Loucy (cell line): ENCODE data around the gene RPL36AL.

Experiments used
- H2AFZ ChIP-seq: fragments of 200-600 bp; sonication (generic); 2 replicates; pipeline ENCODE4 v1.6.0; 2016; ENCODE audit warnings: antibody characterized with exemption, mild to moderate bottlenecking, low read length, moderate library complexity
- H3F3A ChIP-seq: fragments of 200-600 bp; 2 replicates; pipeline ENCODE4 v1.6.0; 2016; ENCODE audit warnings: antibody characterized with exemption, low read depth, mild to moderate bottlenecking
- H3K27me3 ChIP-seq: fragments of 200-600 bp; sonication (generic); 2 replicates; pipeline ENCODE4 v1.6.1; 2014; ENCODE audit warnings: low read length, mild to moderate bottlenecking; ENCODE audit not compliant: insufficient read depth, poor library complexity, severe bottlenecking
- H3K36me3 ChIP-seq: fragments of 200-600 bp; sonication (generic); 2 replicates; pipeline ENCODE4 v1.6.1; 2016; ENCODE audit warnings: low read length; ENCODE audit not compliant: insufficient read depth
- H3K4me1 ChIP-seq: fragments of 200-600 bp; sonication (generic); 2 replicates; pipeline ENCODE4 v1.5.1; 2014; ENCODE audit warnings: low read length, mild to moderate bottlenecking; ENCODE audit not compliant: insufficient read depth, poor library complexity, severe bottlenecking
- H3K4me2 ChIP-seq: fragments of 200-600 bp; sonication (generic); 2 replicates; pipeline ENCODE4 v1.6.0; 2014; ENCODE audit warnings: antibody characterized with exemption, low read length, low read depth, mild to moderate bottlenecking; ENCODE audit not compliant: poor library complexity, severe bottlenecking
- H3K4me3 ChIP-seq: fragments of 200-600 bp; sonication (generic); 2 replicates; pipeline ENCODE4 v1.5.1; 2014; ENCODE audit warnings: low read length, mild to moderate bottlenecking, mixed read lengths; ENCODE audit not compliant: poor library complexity, severe bottlenecking
- H3K79me2 ChIP-seq: fragments of 200-600 bp; sonication (generic); 2 replicates; pipeline ENCODE4 v1.6.1; 2014; ENCODE audit warnings: low read length; ENCODE audit not compliant: insufficient read depth
- H3K9ac ChIP-seq: fragments of 200-600 bp; sonication (generic); 2 replicates; pipeline ENCODE4 v1.6.0; 2014; ENCODE audit warnings: mild to moderate bottlenecking, low read depth, low read length, moderate library complexity; ENCODE audit not compliant: poor library complexity, severe bottlenecking
- H3K9me2 ChIP-seq: fragments of 200-600 bp; sonication (generic); replicated peaks from 2 replicates; pipeline ENCODE4 v1.6.1; 2016; ENCODE audit warnings: low read depth, low read length, mixed read lengths
- H3K9me3 ChIP-seq: fragments of 200-600 bp; sonication (generic); 2 replicates; pipeline ENCODE4 v1.6.1; 2014; ENCODE audit warnings: mild to moderate bottlenecking, antibody characterized with exemption, low read length, low read depth; ENCODE audit not compliant: insufficient read depth
- H4K20me1 ChIP-seq: fragments of 200-600 bp; sonication (generic); 2 replicates; pipeline ENCODE4 v1.6.0; 2014; ENCODE audit warnings: antibody characterized with exemption, low read length, mild to moderate bottlenecking; ENCODE audit not compliant: insufficient read depth, poor library complexity, severe bottlenecking
- CTCF ChIP-seq: fragments of 200-600 bp; sonication (generic); conservative IDR thresholded peaks from 2 replicates; pipeline ENCODE4 v1.5.1; 2014; ENCODE audit warnings: mild to moderate bottlenecking, antibody characterized with exemption, low read length
- EZH2phosphoT487 ChIP-seq: fragments of 200-600 bp; IDR thresholded peaks from 2 replicates; pipeline ENCODE4 v1.6.1; 2018; ENCODE audit warnings: antibody characterized with exemption, mild to moderate bottlenecking, moderate library complexity, borderline replicate concordance

The RPL36AL gene

GRCh38 chr14:49623387-49623786, 3.0 kb upstream of the RPL36AL start:
- Histone ChIP-seq H3K4me1 (peaks cover 36% of the 10 kb centered on the region), H3K36me3 (peaks cover 3% of the 10 kb centered on the region; the same call in 1 of the 2 replicates), H4K20me1 (peaks cover 65% of the 10 kb centered on the region), H3K79me2 (peaks cover 80% of the 10 kb centered on the region), H3K9me3 (no peaks in the 10 kb centered on the region), H3K4me3 (peak overlapping the region; percentile 91), H2AFZ (no peak overlapping the region), H3F3A (peaks cover 13% of the 10 kb centered on the region; the same call in 1 of the 2 replicates), H3K4me2 (peak overlapping the region; percentile 98), H3K27me3 (no peaks in the 10 kb centered on the region), H3K9ac (peak overlapping the region; percentile 96), H3K9me2 (no peaks in the 10 kb centered on the region)
- no peak for TF ChIP-seq EZH2phosphoT487
- no peak for TF ChIP-seq CTCF

GRCh38 chr14:49622022-49622607, 1.7 kb upstream of the RPL36AL start:
- Histone ChIP-seq H4K20me1 (peaks cover 76% of the 10 kb centered on the region), H3K9ac (peak overlapping the region; percentile 96), H3K9me2 (no peaks in the 10 kb centered on the region), H3K27me3 (no peaks in the 10 kb centered on the region), H3K36me3 (peaks cover 14% of the 10 kb centered on the region; the same call in 1 of the 2 replicates), H3K4me1 (peaks cover 46% of the 10 kb centered on the region), H2AFZ (no peak overlapping the region), H3K4me2 (peak overlapping the region; percentile 98), H3K4me3 (peak overlapping the region; percentile 91), H3K79me2 (peaks cover 84% of the 10 kb centered on the region), H3F3A (0 out of 2 replicates have a peak, but pooled peaks cover 10% of the 10 kb centered on the region), H3K9me3 (no peaks in the 10 kb centered on the region)
- no peak for TF ChIP-seq CTCF
- no peak for TF ChIP-seq EZH2phosphoT487

- Histone ChIP-seq H3K27me3 (no peaks in the 10 kb centered on the region), H3K9me3 (no peaks in the 10 kb centered on the region), H3K4me3 (peak overlapping the region; percentile 91), H3K9ac (peak overlapping the region; percentile 96), H3F3A (0 out of 2 replicates have a peak, but pooled peaks cover 15% of the 10 kb centered on the region), H3K4me1 (peaks cover 46% of the 10 kb centered on the region), H3K79me2 (peaks cover 80% of the 10 kb centered on the region), H3K36me3 (peaks cover 14% of the 10 kb centered on the region; the same call in 1 of the 2 replicates), H2AFZ (peak overlapping the region; percentile 92), H3K9me2 (no peaks in the 10 kb centered on the region), H3K4me2 (peak overlapping the region; percentile 98), H4K20me1 (peaks cover 78% of the 10 kb centered on the region)
- TF ChIP-seq CTCF (no peak; the same call in 1 of the 2 replicates), EZH2phosphoT487 (no peak)
Measured at GRCh38 chr14:49621114-49621881, 872 bp upstream of the RPL36AL start.
